Common myeloid progenitor, CD34-positive (primary cell): ENCODE data around the gene TGIF1.
A peak's percentile ranks its signal among the peaks of the same experiment; 100 is the strongest.

Experiments
- CTCF ChIA-PET: fragments of 350-600 bp; sonication (Branson Sonifier 250); formaldehyde crosslinking; loops from one replicate; lab custom pipeline; 2021; ENCODE audit warnings: antibody characterized with exemption; lab: Charles Lee
- POLR2A ChIA-PET: fragments of 350-600 bp; sonication (Branson Sonifier 250); formaldehyde crosslinking; loops from one replicate; lab custom pipeline; 2021; ENCODE audit warnings: antibody characterized with exemption; lab: Charles Lee
- DNase-seq, 3 donors: peaks; one replicate each; pipeline versions ENCODE4 v3.0.0 to v3.0.0-alpha.2; 2013
- H3K27ac ChIP-seq, 2 experiments: 1 replicate in 1 of 2; 2 replicates in 1 of 2; pipeline ENCODE4 v1.7.0; 2013; ENCODE audit warnings: inconsistent platforms in 2 of 2, low read length in 2 of 2, mild to moderate bottlenecking in 2 of 2, low read depth in 1 of 2, moderate library complexity in 1 of 2; ENCODE audit not compliant: severe bottlenecking in 2 of 2, insufficient read depth in 1 of 2, poor library complexity in 1 of 2
- H3K27me3 ChIP-seq, 5 experiments: replicated peaks in 2 of 5; 1 replicate in 3 of 5; 2 replicates in 2 of 5; pipeline versions ENCODE4 v1.6.1 to v1.7.0; 2013; ENCODE audit warnings: low read length in 4 of 5, mild to moderate bottlenecking in 2 of 5, moderate library complexity in 2 of 5, inconsistent platforms in 1 of 5; ENCODE audit not compliant: insufficient read depth in 5 of 5, control insufficient read depth in 4 of 5
- H3K36me3 ChIP-seq, 4 experiments: 1 replicate in 2 of 4; 2 replicates in 2 of 4; pipeline versions ENCODE4 v1.6.1 to v1.7.0; 2013; ENCODE audit warnings: low read length in 3 of 4, control low read depth in 1 of 4, mild to moderate bottlenecking in 1 of 4; ENCODE audit not compliant: control insufficient read depth in 4 of 4, insufficient read depth in 4 of 4
- H3K4me1 ChIP-seq, 4 experiments: 1 replicate in 3 of 4; 2 replicates in 1 of 4; pipeline versions ENCODE4 v1.6.1 to v1.7.1; 2013; ENCODE audit warnings: low read length in 3 of 4, mild to moderate bottlenecking in 3 of 4, control low read depth in 1 of 4, inconsistent platforms in 1 of 4, moderate library complexity in 1 of 4; ENCODE audit not compliant: control insufficient read depth in 4 of 4, insufficient read depth in 4 of 4; ENCODE audit errors: control extremely low read depth in 1 of 4
- H3K4me3 ChIP-seq, 7 experiments: 1 replicate in 4 of 7; 2 replicates in 3 of 7; pipeline versions ENCODE4 v1.5.1 to v1.7.0; 2013; ENCODE audit warnings: mild to moderate bottlenecking in 7 of 7, low read length in 6 of 7, moderate library complexity in 6 of 7, inconsistent platforms in 2 of 7, low read depth in 2 of 7, control low read depth in 1 of 7; ENCODE audit not compliant: insufficient read depth in 4 of 7, control insufficient read depth in 1 of 7; ENCODE audit errors: extremely low read depth in 1 of 7
- H3K9me3 ChIP-seq, 5 experiments: 1 replicate in 4 of 5; 2 replicates in 1 of 5; pipeline versions ENCODE4 v1.6.1 to v1.7.1; 2013; ENCODE audit warnings: low read length in 4 of 5, mild to moderate bottlenecking in 2 of 5, inconsistent platforms in 1 of 5, low read depth in 1 of 5, moderate library complexity in 1 of 5; ENCODE audit not compliant: control insufficient read depth in 4 of 5, insufficient read depth in 2 of 5; ENCODE audit errors: control extremely low read depth in 1 of 5
- WGBS: methylation state at CpG from one replicate; pipeline ENCODE4 v1.1.5; 2013; ENCODE audit not compliant: insufficient coverage; 5-methylcytosine and 5-hydroxymethylcytosine counted together

Gene TGIF1

DNA sequence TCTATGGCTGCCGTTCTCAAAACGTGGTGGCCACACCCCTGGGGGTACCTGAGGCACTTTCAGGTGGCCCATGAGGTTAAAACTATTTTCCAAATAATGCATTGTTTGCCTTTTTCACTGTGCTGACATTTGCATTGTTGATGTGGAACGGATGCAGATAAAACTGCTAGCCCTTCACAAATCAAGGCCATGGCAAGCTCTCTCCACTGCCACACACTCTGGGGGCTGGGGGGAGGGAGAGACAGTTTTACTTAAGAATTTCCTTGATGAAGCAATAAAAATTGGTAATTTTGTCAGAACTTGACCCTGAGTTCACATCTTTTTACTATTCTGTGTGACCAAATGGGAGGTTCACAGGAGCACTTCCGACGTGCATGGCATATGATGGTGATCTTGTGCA lies 22.0 kb upstream of the TGIF1 start:
- DNase-seq = no peak
- 96% methylated on average over 3 of the region's 5 CpGs for WGBS
- CTCF ChIA-PET = no interaction called here

DNA sequence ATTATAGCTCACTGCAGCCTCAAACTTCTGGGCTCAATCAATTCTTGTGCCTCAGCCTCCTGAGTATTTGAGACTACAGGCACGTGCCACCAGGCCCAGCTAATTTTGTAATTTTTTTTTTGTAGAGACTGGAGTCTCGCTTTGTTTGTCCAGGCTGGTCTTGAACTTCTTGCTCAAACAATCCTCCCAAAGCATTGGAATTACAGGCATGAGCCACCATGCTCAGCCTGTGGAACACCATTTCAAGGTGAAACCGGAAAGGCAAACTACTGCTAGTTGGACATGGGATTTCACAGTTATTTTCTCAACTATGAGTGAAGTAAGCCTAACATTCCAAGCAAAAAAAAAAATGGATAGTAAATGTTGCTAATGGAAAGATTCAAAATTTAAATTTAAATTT lies 20.9 kb upstream of the TGIF1 start:
- H3K9me3 ChIP-seq = no peaks in the 10 kb centered on the region
- ChIA-PET POLR2A (no interaction called here), CTCF (interaction anchor here (0.6 kb wide), 2 partner anchors 158 to 175 kb away, joined by 4 read pairs; no protein-coding TSS in a partner anchor)
- DNase-seq = no peak
- no peaks in the 10 kb centered on the region for H3K27me3 ChIP-seq
- no peaks in the 10 kb centered on the region for H3K36me3 ChIP-seq
- no peak overlapping the region for H3K27ac ChIP-seq
- H3K4me1 ChIP-seq = no peaks in the 10 kb centered on the region
- H3K4me3 ChIP-seq = no peak overlapping the region
- no CpG with 5 or more reads among the region's 3 CpGs for WGBS

More for the DNA sequence above, 22.0 kb upstream of the TGIF1 start:
- H3K27ac ChIP-seq = no peak overlapping the region
- no peaks in the 10 kb centered on the region for H3K4me1 ChIP-seq
- no peaks in the 10 kb centered on the region for H3K9me3 ChIP-seq
- POLR2A ChIA-PET = interaction anchor here (0.6 kb wide), 1 partner anchor 10 kb away, joined by 3 read pairs; no protein-coding TSS in a partner anchor
- H3K4me3 ChIP-seq = no peak overlapping the region
- no peaks in the 10 kb centered on the region for H3K36me3 ChIP-seq
- no peaks in the 10 kb centered on the region for H3K27me3 ChIP-seq

DNA sequence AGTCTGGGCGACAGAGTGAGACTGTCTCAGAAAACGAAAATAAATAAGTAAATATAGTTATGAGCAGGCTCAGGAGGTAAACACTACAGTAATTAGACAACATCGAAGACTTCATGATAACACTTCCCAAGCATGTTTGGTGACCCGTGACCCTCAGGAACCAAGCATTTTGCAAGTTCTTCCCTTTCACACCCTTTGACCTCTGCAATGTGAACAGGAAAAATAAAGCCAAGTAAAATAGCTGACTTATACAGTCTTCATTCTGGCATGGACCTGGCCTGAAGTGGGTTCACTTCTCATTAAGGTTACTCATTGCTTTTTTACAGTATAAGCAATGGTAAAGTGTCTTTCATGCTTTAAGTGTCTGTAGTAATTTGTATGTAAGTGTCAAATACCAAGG lies 15.3 kb upstream of the TGIF1 start:
- H3K4me3 ChIP-seq = no peak overlapping the region

DNA sequence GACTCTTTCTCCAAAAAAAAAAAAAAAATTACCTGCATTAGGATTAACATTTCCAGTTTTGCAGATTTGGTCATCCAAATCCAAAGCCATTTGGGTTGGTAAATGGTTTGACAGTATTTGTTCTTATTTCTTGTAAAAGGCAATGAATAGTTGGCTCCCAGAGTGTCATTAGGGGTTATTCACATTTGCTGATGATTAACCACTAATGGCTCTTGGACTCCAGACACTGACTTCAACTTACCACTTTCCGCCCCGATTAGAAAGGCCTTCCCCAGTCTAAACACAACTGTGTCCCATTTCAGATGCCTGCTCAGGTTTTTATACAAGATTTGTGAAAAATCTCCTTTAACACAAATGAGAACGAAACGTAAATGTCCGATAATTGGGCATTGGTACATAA lies 9.6 kb upstream of the TGIF1 start:
- Histone ChIP-seq H3K4me3 (no peak overlapping the region), H3K9me3 (no peaks in the 10 kb centered on the region), H3K36me3 (no peaks in the 10 kb centered on the region), H3K27ac (no peak overlapping the region), H3K4me1 (peaks cover 0 to 6% (median 0%) of the 10 kb centered on the region in 4 experiments), H3K27me3 (no peaks in the 10 kb centered on the region)
- WGBS = 94% methylated on average over 2 of the region's 5 CpGs
- no peak for DNase-seq
- ChIA-PET POLR2A (no interaction called here), CTCF (interaction anchor here (0.6 to 5.7 kb wide), 5 partner anchors 14 to 226 kb away, joined by 3 to 27 read pairs (median 13); no protein-coding TSS in a partner anchor)

More for the DNA sequence above, 15.3 kb upstream of the TGIF1 start:
- no peaks in the 10 kb centered on the region for H3K9me3 ChIP-seq
- H3K4me1 ChIP-seq = no peaks in the 10 kb centered on the region
- no peak overlapping the region for H3K27ac ChIP-seq
- DNase-seq = no peak
- 93% methylated on average over 3 of the region's 4 CpGs for WGBS
- POLR2A ChIA-PET = no interaction called here
- H3K27me3 ChIP-seq = no peaks in the 10 kb centered on the region
- H3K36me3 ChIP-seq = no peaks in the 10 kb centered on the region
- CTCF ChIA-PET = interaction anchor here (1.0 to 1.8 kb wide), 2 partner anchors 18 to 150 kb away, joined by 3 read pairs; no protein-coding TSS in a partner anchor

DNA sequence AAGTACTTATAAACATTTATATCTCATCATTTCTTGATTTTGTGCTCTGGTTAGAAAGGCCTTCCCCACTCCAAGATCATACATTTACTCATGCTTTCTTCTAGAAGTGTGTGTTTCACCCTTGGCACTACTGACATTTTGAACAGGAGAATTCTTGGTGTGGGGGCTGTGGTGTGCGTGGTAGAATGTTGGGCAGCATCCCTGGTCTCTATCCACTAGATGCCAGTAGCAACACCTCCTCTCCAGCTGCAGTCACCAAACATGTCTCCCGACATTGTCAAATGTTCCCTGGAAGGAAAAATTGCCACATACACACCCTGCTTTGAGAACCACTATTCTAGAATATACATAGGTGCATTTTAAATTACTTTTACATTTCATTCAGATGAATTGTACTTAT lies 8.7 kb upstream of the TGIF1 start:
- H3K4me3 ChIP-seq = peak overlapping the region in 1 of 7 experiments; percentile 5
- peaks cover under 1 to 12% (median 4%) of the 10 kb centered on the region in 4 experiments for H3K4me1 ChIP-seq
- POLR2A ChIA-PET = no interaction called here
- no CpG with 5 or more reads among the region's 2 CpGs for WGBS
- DNase-seq = peak; percentile 57 to 62 (median 59)
- H3K27me3 ChIP-seq = no peaks in the 10 kb centered on the region
- no peaks in the 10 kb centered on the region for H3K9me3 ChIP-seq
- no peak overlapping the region for H3K27ac ChIP-seq
- no peaks in the 10 kb centered on the region for H3K36me3 ChIP-seq
- CTCF ChIA-PET = interaction anchor here (0.7 to 5.7 kb wide), 10 partner anchors 13 to 225 kb away, joined by 3 to 27 read pairs (median 4); no protein-coding TSS in a partner anchor

DNA sequence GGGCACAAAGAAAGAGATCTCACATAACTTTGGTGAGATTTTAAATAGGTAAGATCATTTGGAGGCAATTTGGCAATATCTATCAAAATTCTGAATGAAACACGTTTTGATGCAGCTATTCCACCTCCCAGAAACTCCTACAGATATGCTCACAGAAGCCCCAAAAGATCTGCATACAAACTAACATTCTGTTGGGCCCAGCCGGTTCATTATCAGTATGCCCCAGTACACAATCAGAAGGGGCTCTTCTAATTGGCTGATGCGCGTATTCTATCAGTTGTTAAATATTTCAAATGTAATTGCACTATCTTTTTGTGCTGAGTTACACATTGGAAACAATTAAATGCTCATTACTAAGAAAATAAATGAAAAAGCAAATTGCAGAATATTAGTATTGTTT lies 7.1 kb upstream of the TGIF1 start:
- POLR2A ChIA-PET = no interaction called here
- Histone ChIP-seq H3K4me1 (peaks cover 11 to 27% (median 19%) of the 10 kb centered on the region in 4 experiments), H3K4me3 (no peak overlapping the region), H3K36me3 (no peaks in the 10 kb centered on the region), H3K9me3 (no peaks in the 10 kb centered on the region), H3K27me3 (no peaks in the 10 kb centered on the region), H3K27ac (no peak overlapping the region)
- DNase-seq = no peak
- no CpG with 5 or more reads among the region's 4 CpGs for WGBS
- CTCF ChIA-PET = interaction anchor here (2.9 to 5.7 kb wide), 3 partner anchors 12 to 223 kb away, joined by 12 to 27 read pairs (median 17); no protein-coding TSS in a partner anchor

DNA sequence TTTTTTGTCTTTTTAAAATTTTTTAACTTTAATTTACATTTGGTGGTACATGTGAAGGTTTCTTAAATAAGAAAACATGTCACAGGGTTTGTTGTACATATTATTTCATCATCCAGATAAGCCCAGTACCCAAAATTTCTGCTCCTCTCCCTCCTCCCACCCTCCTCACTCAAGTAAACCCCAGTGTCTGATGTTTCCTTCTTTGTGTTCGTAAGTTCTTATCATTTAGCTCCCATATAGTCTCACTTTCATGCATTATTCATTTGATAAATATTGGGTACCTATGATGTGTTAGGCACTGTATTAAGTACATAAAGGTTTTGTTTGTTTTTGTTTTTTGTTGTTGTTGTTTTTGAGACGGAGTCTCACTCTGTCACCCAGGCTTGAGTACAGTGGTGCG lies 5.7 kb upstream of the TGIF1 start:
- Histone ChIP-seq H3K9me3 (no peaks in the 10 kb centered on the region), H3K4me1 (peaks cover 13 to 34% (median 26%) of the 10 kb centered on the region in 4 experiments), H3K27ac (no peak overlapping the region), H3K36me3 (no peaks in the 10 kb centered on the region), H3K27me3 (no peaks in the 10 kb centered on the region), H3K4me3 (no peak overlapping the region)
- POLR2A ChIA-PET = no interaction called here
- CTCF ChIA-PET = interaction anchor here (3.0 to 5.7 kb wide), 2 partner anchors 10 to 222 kb away, joined by 12 to 27 read pairs; no protein-coding TSS in a partner anchor
- no CpG with 5 or more reads among the region's 3 CpGs for WGBS
- DNase-seq = no peak
